IMR-90 (cell line): ENCODE results near the gene TOR1AIP2. TPM values are rescaled to one million over a fixed set of nuclear protein-coding genes. Genes with fewer than 3 reads are reported as not detected.

ENCODE experiments used
- ATAC-seq: fragments of 200-7000 bp; cut with Tn5 transposase; 2 replicates; pipeline ENCODE4 v1.9.1; 2020; ENCODE audit warnings: low read depth, mild to moderate bottlenecking, moderate library complexity
- BruUV-seq: library from RNA; stranded (reverse); fragments of 400-500 nt; replicated peaks from 2 replicates; lab custom pipeline; 2021; lab: Mats Ljungman, UMichigan
- CTCF ChIA-PET: fragments of 300-600 bp; formaldehyde crosslinking; extraction: SDS; loops from one replicate; lab custom pipeline; 2021; ENCODE audit warnings: antibody characterized with exemption; lab: Yijun Ruan, JAX
- POLR2A ChIA-PET: fragments of 300-600 bp; sonication (Branson Sonifier 250); formaldehyde crosslinking; loops from one replicate; lab custom pipeline; 2022; ENCODE audit warnings: antibody characterized with exemption; ENCODE audit not compliant: unreplicated experiment; lab: Charles Lee
- DNase-seq: peaks from one replicate; pipeline ENCODE4 v3.0.0; 2013
- H2AFZ ChIP-seq: replicated peaks from 2 replicates; pipeline ENCODE3; 2013; ENCODE audit warnings: low read length, mild to moderate bottlenecking; ENCODE audit not compliant: poor library complexity
- H2AK5ac ChIP-seq: 2 replicates; pipeline ENCODE4 v1.6.1; 2013; ENCODE audit warnings: low read depth, low read length, inconsistent platforms
- H2AK9ac ChIP-seq: replicated peaks from 2 replicates; pipeline ENCODE3; 2013; ENCODE audit warnings: mild to moderate bottlenecking, low read depth, low read length, moderate library complexity; ENCODE audit not compliant: poor library complexity
- H2BK120ac ChIP-seq: 2 replicates; pipeline ENCODE4 v1.6.1; 2013; ENCODE audit warnings: low read depth, low read length, inconsistent platforms
- H2BK15ac ChIP-seq: 3 replicates; pipeline ENCODE4 v1.6.1; 2013; ENCODE audit warnings: low read depth, low read length, inconsistent platforms
- H2BK20ac ChIP-seq: 2 replicates; pipeline ENCODE4 v1.6.1; 2013; ENCODE audit warnings: low read depth, mild to moderate bottlenecking, inconsistent platforms, low read length, moderate library complexity
- H2BK5ac ChIP-seq: 2 replicates; pipeline ENCODE4 v1.6.1; 2013; ENCODE audit warnings: mild to moderate bottlenecking, low read depth, low read length, inconsistent platforms; ENCODE audit not compliant: poor library complexity, severe bottlenecking
- H3K14ac ChIP-seq: replicated peaks from 2 replicates; pipeline ENCODE4 v1.6.1; 2013; ENCODE audit warnings: low read depth, low read length, inconsistent platforms
- H3K18ac ChIP-seq: 2 replicates; pipeline ENCODE4 v1.6.1; 2013; ENCODE audit warnings: low read depth, low read length, control low read depth
- H3K23ac ChIP-seq: 2 replicates; pipeline ENCODE4 v1.6.1; 2013; ENCODE audit warnings: low read depth, low read length, inconsistent platforms
- H3K27ac ChIP-seq: 2 replicates; pipeline ENCODE4 v1.5.1; 2013; ENCODE audit warnings: mild to moderate bottlenecking, control low read depth, low read length; ENCODE audit not compliant: insufficient read depth
- H3K27me3 ChIP-seq: 2 replicates; pipeline ENCODE4 v1.6.1; 2013; ENCODE audit warnings: low read length; ENCODE audit not compliant: control insufficient read depth, insufficient read depth
- H3K36me3 ChIP-seq: 2 replicates; pipeline ENCODE4 v1.6.1; 2013; ENCODE audit warnings: low read length, mixed read lengths; ENCODE audit not compliant: control insufficient read depth, insufficient read depth
- H3K4ac ChIP-seq: 2 replicates; pipeline ENCODE4 v1.6.1; 2013; ENCODE audit warnings: low read depth, low read length, inconsistent platforms
- H3K4me1 ChIP-seq: 2 replicates; pipeline ENCODE4 v1.6.1; 2013; ENCODE audit warnings: low read length, mixed read lengths; ENCODE audit not compliant: control insufficient read depth, insufficient read depth
- H3K4me2 ChIP-seq: 2 replicates; pipeline ENCODE4 v1.6.1; 2013; ENCODE audit warnings: low read depth, mild to moderate bottlenecking, control low read depth, low read length, moderate library complexity
- H3K4me3 ChIP-seq: 2 replicates; pipeline ENCODE4 v1.5.1; 2013; ENCODE audit warnings: low read depth, mild to moderate bottlenecking, control low read depth, low read length, moderate library complexity; ENCODE audit not compliant: insufficient read depth
- H3K56ac ChIP-seq: 2 replicates; pipeline ENCODE4 v1.6.1; 2013; ENCODE audit warnings: low read length, inconsistent platforms; ENCODE audit not compliant: insufficient read depth; ENCODE audit errors: extremely low read depth
- H3K79me1 ChIP-seq, 2 experiments: 2 replicates each; pipeline ENCODE4 v1.6.1; 2013; ENCODE audit warnings: low read length in 2 of 2, inconsistent platforms in 1 of 2, low read depth in 1 of 2
- H3K9ac ChIP-seq: 2 replicates; pipeline ENCODE4 v1.6.1; 2013; ENCODE audit warnings: low read depth, low read length, control low read depth
- H3K9me1 ChIP-seq: 2 replicates; pipeline ENCODE4 v1.6.1; 2013; ENCODE audit warnings: low read length, inconsistent platforms; ENCODE audit not compliant: insufficient read depth
- H3K9me3 ChIP-seq: 2 replicates; pipeline ENCODE4 v1.6.1; 2013; ENCODE audit warnings: low read length; ENCODE audit not compliant: control insufficient read depth, insufficient read depth
- H4K20me1 ChIP-seq: 2 replicates; pipeline ENCODE4 v1.6.1; 2013; ENCODE audit warnings: low read length, inconsistent platforms; ENCODE audit not compliant: insufficient read depth
- H4K5ac ChIP-seq: 2 replicates; pipeline ENCODE4 v1.6.1; 2013; ENCODE audit warnings: mild to moderate bottlenecking, low read depth, low read length, control low read depth
- H4K8ac ChIP-seq, 2 experiments: 2 replicates each; pipeline ENCODE4 v1.6.1; 2013; ENCODE audit warnings: low read depth in 2 of 2, low read length in 2 of 2, control low read depth in 1 of 2, inconsistent platforms in 1 of 2
- H4K91ac ChIP-seq: 2 replicates; pipeline ENCODE4 v1.6.1; 2013; ENCODE audit warnings: low read depth, low read length, inconsistent platforms; ENCODE audit not compliant: insufficient read depth
- CHD1 ChIP-seq: IDR thresholded peaks from 2 replicates; pipeline ENCODE4 v1.6.1; 2012; ENCODE audit warnings: low read depth, low read length, improper control_type of control experiment
- MAZ ChIP-seq: IDR thresholded peaks from 2 replicates; pipeline ENCODE4 v1.6.1; 2012; ENCODE audit warnings: low read depth, mild to moderate bottlenecking, low read length, improper control_type of control experiment, moderate library complexity, borderline replicate concordance
- WGBS, 2 experiments: methylation state at CpG; one replicate each; pipeline versions ENCODE4 v1.1.5 to v1.1.7; 2013; ENCODE audit warnings: missing lambda C conversion rate in 2 of 2; ENCODE audit not compliant: insufficient read length in 1 of 2; ENCODE audit errors: extremely low coverage in 2 of 2; 5-methylcytosine and 5-hydroxymethylcytosine counted together
- dilution Hi-C: fragments of 300-500 bp; cut with HindIII; formaldehyde crosslinking; loops from one replicate; pipeline ENCODE4 v1.14.3; 2018; ENCODE audit warnings: low sequenced_read_pairs; ENCODE audit not compliant: unreplicated experiment
- in situ Hi-C: fragments of 300-500 bp; cut with MboI; formaldehyde crosslinking; loops from 3 replicates; pipeline ENCODE4 v1.14.3; 2019; ENCODE audit warnings: low sequenced_read_pairs, inconsistent platforms, mixed read lengths
- intact Hi-C: fragments of 100-400 bp; cut with micrococcal nuclease; formaldehyde crosslinking; loops from 2 replicates; pipeline ENCODE4 v1.10.0; 2022
- polyA plus RNA-seq, 3 experiments: library from polyadenylated mRNA; depleted of rRNA; stranded (reverse); fragments of >200 nt; gene quantifications; 2 replicates each; pipeline ENCODE4 v1.2.3, GENCODE V29; 2012; ENCODE audit warnings: low replicate concordance in 1 of 3
- total RNA-seq: library from RNA; depleted of rRNA; stranded (reverse); fragments of >200 nt; gene quantifications from 2 replicates; pipeline ENCODE4 v1.2.3, GENCODE V29; 2012

Gene TOR1AIP2
- total and polyA plus RNA-seq, 2 of the 4 experiments (the other 2 are of a cell fraction), result 20.7 to 85.0 TPM

- H3K9me1 ChIP-seq, result peaks cover 5% of the 10 kb centered on the region; the same call in 1 of the 2 replicates
- TF ChIP-seq CHD1, result no peak
- TF ChIP-seq MAZ, result peak; percentile 71
- H2AK5ac ChIP-seq, result no peak overlapping the region
- no peak overlapping the region for H2BK15ac ChIP-seq
- peaks cover 11% of the 10 kb centered on the region for H3K27me3 ChIP-seq
- no peaks in the 10 kb centered on the region for H3K36me3 ChIP-seq
- in situ Hi-C loops, result loop anchor here (25.0 kb wide), 1 partner anchor 581 kb away; the partner anchor contains the start of gene ABL2
- H2BK20ac ChIP-seq, result no peak overlapping the region
- no peak overlapping the region for H3K56ac ChIP-seq
- no peak overlapping the region for H4K5ac ChIP-seq
- H2BK120ac ChIP-seq, result peak overlapping the region; percentile 24; the same call in 1 of the 2 replicates
- peaks cover 22% of the 10 kb centered on the region for H3K4me1 ChIP-seq
- dilution Hi-C loops, result no loop called here
- H3K9me3 ChIP-seq, result no peaks in the 10 kb centered on the region
- CTCF ChIA-PET, result interaction anchor here (1.4 to 6.2 kb wide), 4 partner anchors 9 to 114 kb away, joined by 3 to 104 read pairs (median 11); no protein-coding TSS in a partner anchor
- no peak overlapping the region; the same call in 1 of the 2 replicates for H3K23ac ChIP-seq
- H3K4me3 ChIP-seq, result no peak overlapping the region
- peak overlapping the region; percentile 29 for H3K4ac ChIP-seq
- no peak overlapping the region for H3K4me2 ChIP-seq
- H3K18ac ChIP-seq, result no peak overlapping the region
- ATAC-seq (no peak), DNase-seq (peak; percentile 30)
- H4K91ac ChIP-seq, result no peak overlapping the region
- peak overlapping the region; percentile 89 for H2AFZ ChIP-seq
- BruUV-seq, result no TSS peak
- no peak overlapping the region for H2BK5ac ChIP-seq
- WGBS, 2 experiments, result no CpG with 5 or more reads among the region's 14 CpGs
- POLR2A ChIA-PET, result no interaction called here
- peak overlapping the region in 1 of 2 experiments; percentile 35; a peak in 1 of 4 replicates for H4K8ac ChIP-seq
- peak overlapping the region; percentile 75 for H2AK9ac ChIP-seq
- H3K14ac ChIP-seq, result no peak overlapping the region
- no peak overlapping the region for H3K9ac ChIP-seq
- no peaks in the 10 kb centered on the region for H4K20me1 ChIP-seq
- H3K27ac ChIP-seq, result no peak overlapping the region
- intact Hi-C loops, result no loop called here
- no peaks in the 10 kb centered on the region for H3K79me1 ChIP-seq
Measured at GRCh38 chr1:179818743-179819173, 58.8 kb downstream of the TOR1AIP2 start.
